GM21447 (cell line): Measurements from ENCODE around the gene SSR4.

Source experiments
- ATAC-seq: cut with Tn5 transposase; IDR thresholded peaks from one replicate; pipeline ENCODE4 v1.9.1; 2021; ENCODE audit not compliant: unreplicated experiment

Gene SSR4

GRCh38 chrX:153828723-153829548 is 34.5 kb downstream of the SSR4 start:
- no peak for ATAC-seq

- no peak for ATAC-seq
Observed at GRCh38 chrX:153829549-153829798, 35.0 kb downstream of the SSR4 start.

- no peak for ATAC-seq
Observed at GRCh38 chrX:153829799-153830639, 35.6 kb downstream of the SSR4 start, which contains the start of gene PDZD4. PDZD4 (minus strand) TSS chrX:153830544; CDS start chrX:153830298, 246 bp downstream.

- no peak for ATAC-seq
Observed at GRCh38 chrX:153830640-153831428, 36.4 kb downstream of the SSR4 start.

GRCh38 chrX:153831429-153832150 is 37.1 kb downstream of the SSR4 start:
- no peak for ATAC-seq

GRCh38 chrX:153832728-153833127 is 38.3 kb downstream of the SSR4 start:
- ATAC-seq: no peak

- ATAC-seq: no peak
Observed at GRCh38 chrX:153836921-153837320, 42.5 kb downstream of the SSR4 start.

GRCh38 chrX:153844509-153845082 is 50.1 kb downstream of the SSR4 start:
- no peak for ATAC-seq

- ATAC-seq: no peak
Observed at GRCh38 chrX:153845195-153845594, 50.7 kb downstream of the SSR4 start.

GRCh38 chrX:153845842-153846241 is 51.4 kb downstream of the SSR4 start:
- ATAC-seq: no peak
